Iris pigment epithelial cell (primary cell): ENCODE results near the gene COX5A.

Experiments used
- DNase-seq: peaks from one replicate; pipeline ENCODE4 v3.0.0-alpha.2; 2011; ENCODE audit warnings: low read depth

The COX5A gene

GRCh38 chr15:74937590-74938371 lies at the start of gene COX5A:
TSS of gene COX5A (minus strand) at chr15:74938073. CDS start at chr15:74938014, 59 bp downstream.
- peak; percentile 98 for DNase-seq

- no peak for DNase-seq
These were observed 45.9 kb upstream of the COX5A start for GRCh38 chr15:74983725-74984231.

GRCh38 chr15:74982183-74982582 lies 44.3 kb upstream of the COX5A start:
- no peak for DNase-seq

DNA sequence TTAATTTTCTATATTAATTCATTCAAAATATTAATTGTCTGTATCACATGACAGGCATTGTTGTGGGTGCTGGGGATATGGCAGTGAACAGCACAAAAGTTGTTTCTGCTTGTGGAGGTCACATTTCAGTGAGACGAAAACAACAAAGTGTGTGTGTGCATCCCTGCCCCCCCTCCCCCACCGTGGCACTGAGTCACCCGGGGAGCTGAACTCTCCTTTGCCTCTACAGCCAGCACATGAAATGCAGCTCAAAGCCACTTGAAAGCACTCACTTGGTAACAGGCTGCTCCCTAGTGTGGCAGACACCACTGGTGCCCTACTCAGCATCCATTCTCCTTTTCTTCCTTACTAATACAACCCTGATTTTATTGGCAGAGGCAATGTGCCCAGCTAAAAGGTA lies 40.6 kb upstream of the COX5A start:
- DNase-seq: peak; percentile 65

- no peak for DNase-seq
These were observed 40.2 kb upstream of the COX5A start for GRCh38 chr15:74978077-74978476.

DNA sequence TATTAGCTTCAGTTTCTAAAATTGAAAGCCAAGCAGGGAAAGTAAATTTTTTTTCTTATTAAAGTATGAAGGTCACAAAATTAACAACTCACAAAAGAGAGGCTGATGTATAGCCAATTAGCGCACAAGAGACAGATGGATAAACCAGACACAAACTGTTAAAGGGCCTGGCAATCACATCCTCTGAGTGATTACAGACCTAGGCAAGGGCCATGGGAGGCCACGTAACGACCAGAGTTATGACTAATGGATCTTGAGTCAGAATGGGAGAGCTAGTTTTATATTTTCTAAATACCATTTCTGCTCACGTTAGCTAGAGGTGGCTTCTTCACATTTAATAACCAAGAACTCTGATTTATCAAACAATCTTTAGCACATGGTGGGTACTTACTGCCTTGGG lies 39.7 kb upstream of the COX5A start:
- DNase-seq: peak; percentile 34

DNA sequence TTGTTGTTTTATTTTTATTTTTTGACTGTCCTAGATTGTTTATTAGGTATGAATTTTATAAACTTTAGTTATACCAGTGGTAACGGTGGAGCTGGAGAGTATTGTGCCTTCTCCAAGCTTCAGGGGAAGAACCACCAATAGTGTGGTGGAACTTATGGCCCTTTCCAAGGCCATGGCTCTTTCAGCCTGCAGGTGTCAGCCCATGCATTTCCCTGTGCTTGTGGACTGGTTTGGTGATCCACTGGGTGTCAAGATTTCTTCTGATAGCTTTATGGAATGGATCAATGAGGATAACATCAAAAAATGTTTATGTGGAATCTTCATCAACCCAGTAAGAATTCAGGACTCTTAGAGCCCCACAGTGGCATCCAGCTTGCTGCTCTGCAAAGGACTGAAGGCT lies 38.3 kb upstream of the COX5A start:
- no peak for DNase-seq

- DNase-seq: no peak
These were observed 29.8 kb upstream of the COX5A start for GRCh38 chr15:74967670-74968069.

GRCh38 chr15:74964794-74965193 lies 26.9 kb upstream of the COX5A start:
- peak; percentile 38 for DNase-seq

DNA sequence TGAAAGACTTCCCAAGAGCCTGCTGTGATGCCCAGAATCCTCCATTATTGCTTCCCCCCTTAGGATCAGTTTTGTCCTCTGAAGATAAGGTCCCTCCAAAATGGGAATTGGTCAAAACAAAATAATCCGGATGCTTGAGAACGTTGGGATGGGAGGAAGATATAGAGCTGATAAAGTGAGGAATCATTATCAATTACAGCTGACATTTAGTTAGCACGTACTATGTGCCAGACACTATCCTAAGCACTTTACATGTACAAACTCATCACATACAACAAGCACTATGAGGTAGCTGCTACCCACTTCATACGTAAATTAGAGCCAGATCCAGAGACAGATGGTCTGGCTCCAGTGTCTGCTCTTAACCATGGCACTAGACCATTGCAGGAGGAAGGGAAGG lies 25.3 kb upstream of the COX5A start:
- DNase-seq: no peak

DNA sequence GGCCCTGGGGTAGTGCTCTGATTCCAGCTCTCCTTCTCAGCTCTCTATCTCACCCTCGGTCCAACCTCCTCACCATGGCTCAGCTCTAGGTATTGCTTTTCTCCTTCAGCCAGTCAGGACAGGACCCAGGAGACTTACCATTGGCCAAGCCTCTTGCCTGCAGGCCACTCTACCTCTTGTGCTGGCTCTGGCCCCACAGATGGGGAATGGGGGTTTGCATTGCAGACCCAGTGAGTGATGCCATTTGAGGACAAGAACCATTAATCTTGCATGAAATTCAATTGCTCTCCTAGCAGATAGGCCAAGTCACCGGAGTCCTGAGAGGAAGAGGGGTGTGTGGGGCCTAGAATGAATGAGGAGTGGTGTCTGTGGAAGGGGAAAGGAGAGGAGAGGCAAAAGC lies 24.8 kb upstream of the COX5A start:
- DNase-seq: no peak

GRCh38 chr15:74962219-74962618 lies 24.3 kb upstream of the COX5A start:
- no peak for DNase-seq

DNA sequence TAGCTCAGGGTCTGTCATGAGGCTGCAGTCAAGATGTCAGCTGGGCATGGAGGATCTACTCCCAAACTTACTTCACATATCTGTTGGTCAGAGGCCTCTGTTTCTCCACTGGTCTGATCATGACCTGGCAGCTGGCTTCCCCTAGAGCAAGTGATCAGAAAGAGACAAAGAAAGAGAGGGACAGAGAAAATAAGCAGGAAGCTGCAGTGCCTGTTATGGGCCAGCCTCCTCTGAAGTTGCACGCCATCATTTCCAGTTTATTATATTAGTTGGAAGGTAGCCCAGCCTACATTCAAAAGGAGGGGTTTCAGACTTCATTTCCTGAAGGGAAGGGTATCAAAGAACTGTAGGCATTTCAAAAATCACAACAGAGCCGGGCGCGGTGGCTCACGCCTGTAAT lies 23.7 kb upstream of the COX5A start:
- DNase-seq: no peak

DNA sequence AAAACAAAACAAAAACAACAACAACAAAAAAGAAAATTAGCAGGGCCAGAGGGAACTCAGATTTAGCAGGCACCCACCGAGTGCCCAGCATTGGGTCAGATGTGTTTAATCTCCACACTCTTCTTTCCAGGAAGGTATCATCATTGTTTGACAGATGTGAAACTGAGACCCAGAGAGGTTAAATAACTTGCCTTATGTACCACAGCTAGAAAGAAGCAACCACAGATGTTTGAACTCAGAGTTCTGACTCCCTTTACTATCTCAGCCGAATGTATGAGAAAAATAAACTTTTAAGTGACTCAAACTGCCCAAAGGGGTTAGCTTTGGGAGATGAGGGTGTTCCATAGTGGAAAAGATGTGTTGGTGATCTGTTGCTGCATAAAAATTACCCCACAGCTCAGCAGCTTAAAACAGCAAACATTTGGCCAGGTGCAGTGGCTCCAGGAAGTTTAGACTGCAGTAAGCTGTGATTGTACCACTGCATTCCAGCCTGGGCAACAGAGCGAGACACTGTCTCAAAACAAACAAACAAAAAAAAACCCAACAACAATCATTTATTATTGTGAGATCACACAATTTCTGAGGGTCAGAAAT lies 23.2 kb upstream of the COX5A start:
- no peak for DNase-seq

DNA sequence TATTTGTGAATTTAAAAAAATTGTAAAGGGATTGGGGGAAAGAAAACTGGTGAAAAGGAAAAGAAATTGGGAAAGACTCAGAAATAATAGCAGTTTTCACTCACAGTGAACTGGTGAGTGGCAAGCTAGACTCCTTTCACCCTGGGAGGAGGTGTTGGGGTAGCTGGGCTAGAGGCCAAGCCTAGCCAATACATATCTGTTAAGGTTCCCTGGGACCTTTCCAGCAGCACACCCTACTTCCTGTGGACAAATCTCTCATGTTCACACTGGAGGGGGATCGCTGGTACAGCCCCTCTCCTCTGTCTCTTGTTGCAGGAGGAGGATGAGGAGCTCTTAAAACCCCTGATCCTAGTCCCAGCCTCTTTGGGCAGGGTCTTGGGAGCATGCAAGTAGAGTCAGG lies 22.4 kb upstream of the COX5A start:
- DNase-seq: no peak

- no peak for DNase-seq
These were observed 21.7 kb upstream of the COX5A start for GRCh38 chr15:74959586-74959939.

- no peak for DNase-seq
These were observed 21.2 kb upstream of the COX5A start for GRCh38 chr15:74958908-74959585.

DNA sequence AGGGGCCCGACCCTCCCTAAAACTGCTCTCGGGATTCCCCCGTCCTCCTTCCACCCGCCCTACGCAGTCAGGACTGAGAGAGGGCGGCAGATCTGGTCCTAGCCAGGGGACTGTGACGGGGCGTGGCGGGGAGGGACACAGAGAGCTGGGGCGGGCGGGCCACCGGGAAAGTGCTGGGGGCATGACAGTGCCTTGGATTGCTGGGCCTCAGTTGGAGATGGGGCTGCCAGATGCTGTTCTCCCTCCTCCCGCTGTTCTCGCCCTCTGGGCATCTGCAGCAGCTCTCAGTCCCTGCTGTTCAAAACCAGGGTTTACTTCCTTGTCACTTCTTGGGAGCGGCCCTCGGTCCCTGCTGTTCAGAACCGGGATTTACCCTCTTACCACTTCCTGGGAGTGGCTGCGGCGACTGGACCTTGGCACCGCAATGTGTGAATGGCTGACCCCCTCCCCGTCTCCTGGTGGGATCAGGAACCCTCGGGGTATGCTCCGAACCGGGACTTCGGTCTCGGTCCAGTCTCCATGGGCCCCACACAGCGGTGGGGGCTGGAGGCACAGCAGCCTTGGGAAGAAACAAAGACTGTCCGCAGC lies 20.5 kb upstream of the COX5A start:
- no peak for DNase-seq

DNA sequence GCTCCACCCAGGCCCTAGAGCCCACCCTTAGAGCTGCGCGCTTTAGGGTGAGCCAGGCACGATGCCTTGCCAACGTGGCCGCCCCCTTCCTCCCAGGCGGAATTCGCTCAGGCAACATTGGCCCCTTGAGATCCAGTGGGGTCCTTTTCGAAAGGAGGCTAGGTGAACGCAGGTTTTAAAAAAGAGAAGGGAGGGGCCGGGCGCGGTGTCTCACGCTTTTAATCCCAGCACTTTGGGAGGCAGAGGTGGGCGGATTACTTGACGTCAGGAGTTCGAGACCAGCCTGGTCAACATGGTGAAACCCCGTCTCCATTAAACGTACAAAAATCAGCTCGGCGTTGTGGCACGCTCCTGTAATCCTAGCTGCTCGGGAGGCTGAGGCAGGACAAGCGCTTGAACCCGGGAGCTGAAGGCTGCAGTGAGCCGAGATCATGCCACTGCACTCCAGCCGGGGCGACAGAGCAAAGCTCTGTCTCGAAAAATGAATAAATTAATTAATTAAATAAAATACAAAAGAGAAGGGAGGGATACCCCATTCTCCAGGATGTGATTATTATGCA lies 19.7 kb upstream of the COX5A start:
- DNase-seq: no peak

DNA sequence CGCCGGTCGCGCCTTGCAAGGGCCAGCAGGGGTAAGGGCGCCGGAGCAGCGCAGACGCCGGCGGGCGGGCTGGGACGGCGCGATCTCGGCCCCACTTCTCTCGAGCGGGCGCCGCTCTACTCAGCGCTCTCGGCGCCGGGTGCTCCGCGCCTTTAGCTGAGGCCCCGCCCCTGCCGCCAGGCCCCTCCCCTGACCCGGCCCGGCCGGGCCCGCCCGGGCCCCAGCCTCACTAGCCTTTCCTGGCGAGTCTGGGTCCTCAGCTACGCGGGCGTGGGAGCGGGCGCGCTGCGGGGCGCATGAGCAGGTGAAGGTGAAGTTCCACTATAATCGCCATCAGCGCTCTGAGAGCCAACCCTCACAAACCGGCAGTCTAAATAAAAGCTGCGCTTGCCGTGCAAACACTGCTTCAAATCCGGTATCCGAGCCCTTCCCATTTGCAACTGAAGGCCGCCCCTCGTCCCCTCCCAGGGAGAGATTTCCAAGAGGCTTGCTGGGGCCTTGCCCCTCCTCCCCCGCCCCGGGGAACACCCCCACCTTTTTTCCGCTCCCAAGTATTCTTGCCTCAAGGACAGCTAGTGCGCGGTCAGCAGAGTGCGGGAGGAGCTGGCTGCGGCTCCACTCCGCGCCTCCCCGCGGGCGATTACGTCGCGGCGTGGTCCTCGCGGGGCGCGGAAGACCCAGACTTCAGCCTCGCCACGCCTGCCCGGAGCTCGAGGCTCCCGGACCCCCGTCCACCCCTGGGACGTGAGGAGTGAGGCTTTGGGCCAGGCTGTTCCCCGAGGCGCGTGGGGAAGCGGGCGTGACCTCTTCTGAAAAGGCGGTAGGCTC lies 19.0 kb upstream of the COX5A start, which contains the start of gene RPP25:
TSS of gene RPP25 (minus strand) at position 125 of the 828 bp plus-strand sequence. CDS start 189 bp downstream, outside the sequence.
- DNase-seq: peak; percentile 78
